HepG2 (cell line): ENCODE data around the gene CD19. TPM values are rescaled to one million over a fixed set of nuclear protein-coding genes. Genes with fewer than 3 reads are reported as not detected.

Experiments
- ASH2L ChIP-seq: fragments of 300-600, 200-600 bp; sonication (generic); IDR thresholded peaks from 2 replicates; pipeline ENCODE4 v1.7.0; 2017; ENCODE audit warnings: low read depth, mild to moderate bottlenecking, moderate library complexity, mixed read lengths, low read length; ENCODE audit not compliant: insufficient read length
- HOXA7 ChIP-seq: sonication (generic); formaldehyde crosslinking; IDR thresholded peaks from 2 replicates; pipeline ENCODE4 v1.8.1; 2022; ENCODE audit warnings: mild to moderate bottlenecking, missing genetic modification reagents, moderate library complexity
- KAT8 ChIP-seq: IDR thresholded peaks from 2 replicates; pipeline ENCODE4 v1.6.1; 2016; ENCODE audit warnings: missing genetic modification reagents, missing compliant biosample characterization
- MBD4 ChIP-seq: IDR thresholded peaks from 2 replicates; pipeline ENCODE4 v1.6.1; 2012; ENCODE audit warnings: low read length, inconsistent platforms, borderline replicate concordance
- MEIS1 ChIP-seq: sonication (generic); formaldehyde crosslinking; IDR thresholded peaks from 2 replicates; pipeline ENCODE4 v1.9.0; 2021; ENCODE audit warnings: mild to moderate bottlenecking, missing genetic modification reagents, moderate library complexity, borderline replicate concordance
- ZFP82 ChIP-seq: sonication (generic); formaldehyde crosslinking; IDR thresholded peaks from 2 replicates; pipeline ENCODE4 v1.5.1; 2020; ENCODE audit warnings: mild to moderate bottlenecking, missing genetic modification reagents, borderline replicate concordance
- ZMYM4 ChIP-seq: sonication (generic); formaldehyde crosslinking; IDR thresholded peaks from 2 replicates; pipeline ENCODE4 v1.8.1; 2023; ENCODE audit warnings: mild to moderate bottlenecking, missing genetic modification reagents
- ZNF44 ChIP-seq: sonication (generic); formaldehyde crosslinking; IDR thresholded peaks from 2 replicates; pipeline ENCODE4 v1.5.1; 2020; ENCODE audit warnings: mild to moderate bottlenecking, missing genetic modification reagents
- ZNF672 ChIP-seq: sonication (generic); formaldehyde crosslinking; IDR thresholded peaks from 2 replicates; pipeline ENCODE4 v1.8.1; 2022; ENCODE audit warnings: missing genetic modification reagents
- ZNF766 ChIP-seq: sonication (generic); formaldehyde crosslinking; IDR thresholded peaks from 2 replicates; pipeline ENCODE4 v1.5.0; 2020; ENCODE audit warnings: missing genetic modification reagents, borderline replicate concordance
- polyA plus RNA-seq, 8 experiments: library from polyadenylated mRNA; depleted of rRNA in 3 of 8; stranded (reverse) in 7 of 8; unstranded in 1 of 8; fragments of >200 nt; fragmentation: Illumina TruSeq in 4 of 8; extraction: Trizol in 4 of 8; gene quantifications; 2 replicates each; pipeline versions ENCODE4 v1.2.1 to v1.2.3, GENCODE V29; 2011 to 2016; ENCODE audit warnings: low read depth in 4 of 8, missing spikeins in 1 of 8, mixed read lengths in 1 of 8; ENCODE audit not compliant: insufficient read depth in 1 of 8
- total RNA-seq, 5 experiments: library from RNA; depleted of rRNA; stranded (reverse); fragments of >200 nt; fragmentation: Illumina TruSeq; extraction: Trizol; gene quantifications; 2 replicates each; pipeline ENCODE4 v1.2.3, GENCODE V29; 2016; ENCODE audit warnings: low read depth in 1 of 5
- TF ChIP-seq, protein P1 (sequence below): sonication (generic); formaldehyde crosslinking; IDR thresholded peaks from 2 replicates; pipeline ENCODE4 v1.5.0; 2020; ENCODE audit warnings: mild to moderate bottlenecking, missing genetic modification reagents
- TF ChIP-seq, protein P2 (sequence below): sonication (generic); formaldehyde crosslinking; IDR thresholded peaks from 2 replicates; pipeline ENCODE4 v1.9.0; 2021; ENCODE audit warnings: mild to moderate bottlenecking, missing genetic modification reagents
- TF ChIP-seq, protein P3 (sequence below): sonication (generic); formaldehyde crosslinking; IDR thresholded peaks from 2 replicates; pipeline ENCODE4 v1.5.1; 2020; ENCODE audit warnings: missing genetic modification reagents, mild to moderate bottlenecking, borderline replicate concordance
- TF ChIP-seq, protein P4 (sequence below): sonication (generic); formaldehyde crosslinking; IDR thresholded peaks from 2 replicates; pipeline ENCODE4 v1.8.1; 2023; ENCODE audit warnings: missing genetic modification reagents, mild to moderate bottlenecking, borderline replicate concordance
- TF ChIP-seq, protein P5 (sequence below), 2 experiments: fragments of 450-650 bp in 1 of 2; sonication (generic) in 1 of 2; formaldehyde crosslinking; IDR thresholded peaks; 2 replicates each; pipeline versions ENCODE4 v1.5.0 to v1.8.0; 2020 to 2022; ENCODE audit warnings: mild to moderate bottlenecking in 1 of 2, missing genetic modification reagents in 1 of 2
- TF ChIP-seq, protein P6 (sequence below): sonication (generic); formaldehyde crosslinking; IDR thresholded peaks from 2 replicates; pipeline ENCODE4 v1.8.0; 2022; ENCODE audit warnings: mild to moderate bottlenecking, missing genetic modification reagents; ENCODE audit not compliant: insufficient replicate concordance

The CD19 gene
- total and polyA plus RNA-seq, 2 of the 13 experiments (the other 11 are each of a cell fraction or from before 2014, with no cell fraction given) = 0.55 to 1.1 TPM

DNA sequence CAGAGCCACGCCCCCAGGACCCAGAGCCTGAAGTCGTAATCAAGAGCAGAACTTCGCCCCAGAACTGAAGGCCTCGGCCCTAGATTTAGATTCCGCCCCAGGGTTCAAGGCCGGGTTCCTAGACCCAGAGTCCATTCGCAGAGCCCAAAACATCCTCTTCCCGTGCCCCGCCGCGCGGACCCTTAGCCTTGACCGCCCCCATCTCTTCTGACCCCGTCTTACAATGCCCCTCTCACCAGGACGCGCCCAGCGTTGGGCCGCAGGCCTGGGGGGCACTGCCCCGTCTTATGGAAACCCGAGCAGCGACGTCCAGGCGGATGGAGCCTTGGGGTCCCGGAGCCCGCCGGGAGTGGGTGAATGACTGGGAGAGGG lies 5.0 kb downstream of the CD19 start (continued):
- TF ChIP-seq ASH2L = no peak
- TF ChIP-seq, protein P1, sequence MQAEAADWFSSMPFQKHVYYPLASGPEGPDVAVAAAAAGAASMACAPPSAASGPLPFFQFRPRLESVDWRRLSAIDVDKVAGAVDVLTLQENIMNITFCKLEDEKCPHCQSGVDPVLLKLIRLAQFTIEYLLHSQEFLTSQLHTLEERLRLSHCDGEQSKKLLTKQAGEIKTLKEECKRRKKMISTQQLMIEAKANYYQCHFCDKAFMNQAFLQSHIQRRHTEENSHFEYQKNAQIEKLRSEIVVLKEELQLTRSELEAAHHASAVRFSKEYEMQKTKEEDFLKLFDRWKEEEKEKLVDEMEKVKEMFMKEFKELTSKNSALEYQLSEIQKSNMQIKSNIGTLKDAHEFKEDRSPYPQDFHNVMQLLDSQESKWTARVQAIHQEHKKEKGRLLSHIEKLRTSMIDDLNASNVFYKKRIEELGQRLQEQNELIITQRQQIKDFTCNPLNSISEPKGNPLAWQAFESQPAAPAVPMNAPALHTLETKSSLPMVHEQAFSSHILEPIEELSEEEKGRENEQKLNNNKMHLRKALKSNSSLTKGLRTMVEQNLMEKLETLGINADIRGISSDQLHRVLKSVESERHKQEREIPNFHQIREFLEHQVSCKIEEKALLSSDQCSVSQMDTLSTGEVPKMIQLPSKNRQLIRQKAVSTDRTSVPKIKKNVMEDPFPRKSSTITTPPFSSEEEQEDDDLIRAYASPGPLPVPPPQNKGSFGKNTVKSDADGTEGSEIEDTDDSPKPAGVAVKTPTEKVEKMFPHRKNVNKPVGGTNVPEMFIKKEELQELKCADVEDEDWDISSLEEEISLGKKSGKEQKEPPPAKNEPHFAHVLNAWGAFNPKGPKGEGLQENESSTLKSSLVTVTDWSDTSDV (CRISPR knock-in tag) = no peak
- TF ChIP-seq, protein P2, sequence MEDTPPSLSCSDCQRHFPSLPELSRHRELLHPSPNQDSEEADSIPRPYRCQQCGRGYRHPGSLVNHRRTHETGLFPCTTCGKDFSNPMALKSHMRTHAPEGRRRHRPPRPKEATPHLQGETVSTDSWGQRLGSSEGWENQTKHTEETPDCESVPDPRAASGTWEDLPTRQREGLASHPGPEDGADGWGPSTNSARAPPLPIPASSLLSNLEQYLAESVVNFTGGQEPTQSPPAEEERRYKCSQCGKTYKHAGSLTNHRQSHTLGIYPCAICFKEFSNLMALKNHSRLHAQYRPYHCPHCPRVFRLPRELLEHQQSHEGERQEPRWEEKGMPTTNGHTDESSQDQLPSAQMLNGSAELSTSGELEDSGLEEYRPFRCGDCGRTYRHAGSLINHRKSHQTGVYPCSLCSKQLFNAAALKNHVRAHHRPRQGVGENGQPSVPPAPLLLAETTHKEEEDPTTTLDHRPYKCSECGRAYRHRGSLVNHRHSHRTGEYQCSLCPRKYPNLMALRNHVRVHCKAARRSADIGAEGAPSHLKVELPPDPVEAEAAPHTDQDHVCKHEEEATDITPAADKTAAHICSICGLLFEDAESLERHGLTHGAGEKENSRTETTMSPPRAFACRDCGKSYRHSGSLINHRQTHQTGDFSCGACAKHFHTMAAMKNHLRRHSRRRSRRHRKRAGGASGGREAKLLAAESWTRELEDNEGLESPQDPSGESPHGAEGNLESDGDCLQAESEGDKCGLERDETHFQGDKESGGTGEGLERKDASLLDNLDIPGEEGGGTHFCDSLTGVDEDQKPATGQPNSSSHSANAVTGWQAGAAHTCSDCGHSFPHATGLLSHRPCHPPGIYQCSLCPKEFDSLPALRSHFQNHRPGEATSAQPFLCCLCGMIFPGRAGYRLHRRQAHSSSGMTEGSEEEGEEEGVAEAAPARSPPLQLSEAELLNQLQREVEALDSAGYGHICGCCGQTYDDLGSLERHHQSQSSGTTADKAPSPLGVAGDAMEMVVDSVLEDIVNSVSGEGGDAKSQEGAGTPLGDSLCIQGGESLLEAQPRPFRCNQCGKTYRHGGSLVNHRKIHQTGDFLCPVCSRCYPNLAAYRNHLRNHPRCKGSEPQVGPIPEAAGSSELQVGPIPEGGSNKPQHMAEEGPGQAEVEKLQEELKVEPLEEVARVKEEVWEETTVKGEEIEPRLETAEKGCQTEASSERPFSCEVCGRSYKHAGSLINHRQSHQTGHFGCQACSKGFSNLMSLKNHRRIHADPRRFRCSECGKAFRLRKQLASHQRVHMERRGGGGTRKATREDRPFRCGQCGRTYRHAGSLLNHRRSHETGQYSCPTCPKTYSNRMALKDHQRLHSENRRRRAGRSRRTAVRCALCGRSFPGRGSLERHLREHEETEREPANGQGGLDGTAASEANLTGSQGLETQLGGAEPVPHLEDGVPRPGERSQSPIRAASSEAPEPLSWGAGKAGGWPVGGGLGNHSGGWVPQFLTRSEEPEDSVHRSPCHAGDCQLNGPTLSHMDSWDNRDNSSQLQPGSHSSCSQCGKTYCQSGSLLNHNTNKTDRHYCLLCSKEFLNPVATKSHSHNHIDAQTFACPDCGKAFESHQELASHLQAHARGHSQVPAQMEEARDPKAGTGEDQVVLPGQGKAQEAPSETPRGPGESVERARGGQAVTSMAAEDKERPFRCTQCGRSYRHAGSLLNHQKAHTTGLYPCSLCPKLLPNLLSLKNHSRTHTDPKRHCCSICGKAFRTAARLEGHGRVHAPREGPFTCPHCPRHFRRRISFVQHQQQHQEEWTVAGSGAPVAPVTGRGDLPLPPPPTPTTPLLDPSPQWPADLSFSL (CRISPR knock-in tag) = no peak
- no peak for TF ChIP-seq ZMYM4 (CRISPR knock-in tag)
- TF ChIP-seq, protein P3, sequence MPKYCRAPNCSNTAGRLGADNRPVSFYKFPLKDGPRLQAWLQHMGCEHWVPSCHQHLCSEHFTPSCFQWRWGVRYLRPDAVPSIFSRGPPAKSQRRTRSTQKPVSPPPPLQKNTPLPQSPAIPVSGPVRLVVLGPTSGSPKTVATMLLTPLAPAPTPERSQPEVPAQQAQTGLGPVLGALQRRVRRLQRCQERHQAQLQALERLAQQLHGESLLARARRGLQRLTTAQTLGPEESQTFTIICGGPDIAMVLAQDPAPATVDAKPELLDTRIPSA (CRISPR knock-in tag) = no peak
- no peak for TF ChIP-seq ZFP82 (CRISPR knock-in tag)
- TF ChIP-seq ZNF672 (CRISPR knock-in tag) = no peak
- no peak; the same call in 1 of the 2 replicates for TF ChIP-seq MEIS1 (CRISPR knock-in tag)
- TF ChIP-seq, protein P4, sequence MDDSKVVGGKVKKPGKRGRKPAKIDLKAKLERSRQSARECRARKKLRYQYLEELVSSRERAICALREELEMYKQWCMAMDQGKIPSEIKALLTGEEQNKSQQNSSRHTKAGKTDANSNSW = no peak
- TF ChIP-seq ZNF44 (CRISPR knock-in tag) = no peak
- TF ChIP-seq MBD4 = no peak
- TF ChIP-seq, protein P5, sequence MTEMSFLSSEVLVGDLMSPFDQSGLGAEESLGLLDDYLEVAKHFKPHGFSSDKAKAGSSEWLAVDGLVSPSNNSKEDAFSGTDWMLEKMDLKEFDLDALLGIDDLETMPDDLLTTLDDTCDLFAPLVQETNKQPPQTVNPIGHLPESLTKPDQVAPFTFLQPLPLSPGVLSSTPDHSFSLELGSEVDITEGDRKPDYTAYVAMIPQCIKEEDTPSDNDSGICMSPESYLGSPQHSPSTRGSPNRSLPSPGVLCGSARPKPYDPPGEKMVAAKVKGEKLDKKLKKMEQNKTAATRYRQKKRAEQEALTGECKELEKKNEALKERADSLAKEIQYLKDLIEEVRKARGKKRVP (CRISPR knock-in tag; IDR thresholded peaks at IDR 0.05) = no peak
- TF ChIP-seq ZNF766 (CRISPR knock-in tag) = no peak
- no peak for TF ChIP-seq KAT8 (CRISPR knock-in tag)
- TF ChIP-seq, protein P6, sequence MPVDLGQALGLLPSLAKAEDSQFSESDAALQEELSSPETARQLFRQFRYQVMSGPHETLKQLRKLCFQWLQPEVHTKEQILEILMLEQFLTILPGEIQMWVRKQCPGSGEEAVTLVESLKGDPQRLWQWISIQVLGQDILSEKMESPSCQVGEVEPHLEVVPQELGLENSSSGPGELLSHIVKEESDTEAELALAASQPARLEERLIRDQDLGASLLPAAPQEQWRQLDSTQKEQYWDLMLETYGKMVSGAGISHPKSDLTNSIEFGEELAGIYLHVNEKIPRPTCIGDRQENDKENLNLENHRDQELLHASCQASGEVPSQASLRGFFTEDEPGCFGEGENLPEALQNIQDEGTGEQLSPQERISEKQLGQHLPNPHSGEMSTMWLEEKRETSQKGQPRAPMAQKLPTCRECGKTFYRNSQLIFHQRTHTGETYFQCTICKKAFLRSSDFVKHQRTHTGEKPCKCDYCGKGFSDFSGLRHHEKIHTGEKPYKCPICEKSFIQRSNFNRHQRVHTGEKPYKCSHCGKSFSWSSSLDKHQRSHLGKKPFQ (CRISPR knock-in tag) = no peak
- TF ChIP-seq HOXA7 = no peak
